ENCODE data around the gene RNF144A. TPM values are rescaled to one million over a fixed set of nuclear protein-coding genes. Genes with fewer than 3 reads are reported as not detected.
"Not testable (repeated sequence)": the region's sequence is repeated elsewhere in the genome, so short reads cannot be mapped to it uniquely, and the experiment has no call there.

The RNF144A gene
- total RNA-seq, 4 donors from 2014 or later, result 9.1 to 16.5 (median 13.9) TPM

- no peaks in the 10 kb centered on the region for H3K27me3 ChIP-seq
- no peak for TF ChIP-seq CTCF (IDR thresholded peaks at IDR 0.05)
- TF ChIP-seq POLR2A (IDR thresholded peaks at IDR 0.05), result no peak
- no peaks in the 10 kb centered on the region for H3K36me3 ChIP-seq
- peak overlapping the region in 1 of 4 donors; percentile 15 for H3K27ac ChIP-seq
- no peak for DNase-seq
- H3K4me1 ChIP-seq, result peaks cover 0 to 5% (median 0%) of the 10 kb centered on the region in 4 donors
- no peak overlapping the region for H3K4me3 ChIP-seq
- H3K9me3 ChIP-seq, result no peaks in the 10 kb centered on the region
These were observed 76.0 kb downstream of the RNF144A start for GRCh38 chr2:6993229-6993640.

GRCh38 chr2:6993936-6994335 lies 76.7 kb downstream of the RNF144A start:
- peaks cover 0 to 5% (median 0%) of the 10 kb centered on the region in 4 donors for H3K4me1 ChIP-seq
- H3K27ac ChIP-seq, result no peak overlapping the region
- no peaks in the 10 kb centered on the region for H3K36me3 ChIP-seq
- no peak overlapping the region for H3K4me3 ChIP-seq
- DNase-seq, result no peak
- TF ChIP-seq POLR2A (IDR thresholded peaks at IDR 0.05) (no peak), CTCF (IDR thresholded peaks at IDR 0.05) (no peak)
- no peaks in the 10 kb centered on the region for H3K27me3 ChIP-seq
- no peaks in the 10 kb centered on the region for H3K9me3 ChIP-seq

GRCh38 chr2:6994536-6995128 lies 77.4 kb downstream of the RNF144A start:
- H3K4me3 ChIP-seq, result no peak overlapping the region
- TF ChIP-seq POLR2A (IDR thresholded peaks at IDR 0.05) (no peak), CTCF (IDR thresholded peaks at IDR 0.05) (no peak)
- DNase-seq, result no peak
- no peaks in the 10 kb centered on the region for H3K36me3 ChIP-seq
- H3K27ac ChIP-seq, result no peak overlapping the region
- H3K9me3 ChIP-seq, result no peaks in the 10 kb centered on the region
- peaks cover 0 to 5% (median 0%) of the 10 kb centered on the region in 4 donors for H3K4me1 ChIP-seq
- no peaks in the 10 kb centered on the region for H3K27me3 ChIP-seq

- no peaks in the 10 kb centered on the region for H3K9me3 ChIP-seq
- H3K4me3 ChIP-seq, result no peak overlapping the region
- DNase-seq, result no peak
- no peak overlapping the region for H3K27ac ChIP-seq
- H3K36me3 ChIP-seq, result no peaks in the 10 kb centered on the region
- no peaks in the 10 kb centered on the region for H3K27me3 ChIP-seq
- H3K4me1 ChIP-seq, result peaks cover 0 to 5% (median 0%) of the 10 kb centered on the region in 4 donors
- no peak for TF ChIP-seq CTCF (IDR thresholded peaks at IDR 0.05)
- TF ChIP-seq POLR2A (IDR thresholded peaks at IDR 0.05), result no peak
These were observed 78.3 kb downstream of the RNF144A start for GRCh38 chr2:6995391-6996097.

GRCh38 chr2:6999211-6999877 lies 82.1 kb downstream of the RNF144A start:
- H3K9me3 ChIP-seq, result no peaks in the 10 kb centered on the region
- H3K27ac ChIP-seq, result no peak overlapping the region
- TF ChIP-seq CTCF (IDR thresholded peaks at IDR 0.05) (no peak), POLR2A (IDR thresholded peaks at IDR 0.05) (no peak)
- no peaks in the 10 kb centered on the region for H3K27me3 ChIP-seq
- no peaks in the 10 kb centered on the region for H3K4me1 ChIP-seq
- H3K4me3 ChIP-seq, result no peak overlapping the region
- no peaks in the 10 kb centered on the region for H3K36me3 ChIP-seq
- DNase-seq, result peak in 1 of 3 donors; percentile 27

GRCh38 chr2:7001395-7001794 lies 84.2 kb downstream of the RNF144A start:
- H3K27me3 ChIP-seq, H3K27ac ChIP-seq, H3K4me3 ChIP-seq, H3K4me1 ChIP-seq, H3K9me3 ChIP-seq, H3K36me3 ChIP-seq, DNase-seq: not testable (repeated sequence)

All from Peyer's patch (tissue), 4 donors.